NB4 (cell line): Measurements from ENCODE around the gene CHAMP1.

Source experiments
- MAX ChIP-seq: IDR thresholded peaks from 2 replicates; pipeline ENCODE4 v1.6.1; 2011; ENCODE audit warnings: low read depth, low read length
- POLR2A ChIP-seq: IDR thresholded peaks from 2 replicates; pipeline ENCODE4 v1.6.1; 2011; ENCODE audit warnings: mild to moderate bottlenecking; ENCODE audit not compliant: insufficient read length; ENCODE audit errors: extremely low read depth

GRCh38 chr13:114309806-114310410 is 4.4 kb upstream of the CHAMP1 start:
- TF ChIP-seq POLR2A = no peak
- no peak for TF ChIP-seq MAX
